Measurements from ENCODE around the gene TMEM209.

TMEM209 gene

DNA sequence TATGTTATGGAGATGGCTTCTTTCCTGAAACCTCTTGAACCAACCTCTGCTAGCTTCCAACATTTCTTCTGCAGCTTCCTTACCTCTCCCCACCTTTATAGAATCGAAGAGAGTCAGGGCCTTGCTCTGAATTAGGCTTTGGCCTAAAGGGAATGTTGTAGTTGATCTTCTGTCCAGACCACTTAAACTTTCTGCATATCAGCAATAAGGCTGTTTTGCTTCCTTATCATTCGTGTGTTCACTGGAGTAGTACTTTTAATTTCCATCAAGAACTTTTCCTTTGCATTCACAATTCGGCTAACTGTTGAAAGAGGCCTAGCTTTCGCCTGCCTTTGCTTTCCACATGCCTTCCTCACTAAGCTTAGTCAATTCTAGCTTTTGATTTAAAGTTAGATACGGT is 86.9 kb downstream of the TMEM209 start:
- no peak for DNase-seq

DNA sequence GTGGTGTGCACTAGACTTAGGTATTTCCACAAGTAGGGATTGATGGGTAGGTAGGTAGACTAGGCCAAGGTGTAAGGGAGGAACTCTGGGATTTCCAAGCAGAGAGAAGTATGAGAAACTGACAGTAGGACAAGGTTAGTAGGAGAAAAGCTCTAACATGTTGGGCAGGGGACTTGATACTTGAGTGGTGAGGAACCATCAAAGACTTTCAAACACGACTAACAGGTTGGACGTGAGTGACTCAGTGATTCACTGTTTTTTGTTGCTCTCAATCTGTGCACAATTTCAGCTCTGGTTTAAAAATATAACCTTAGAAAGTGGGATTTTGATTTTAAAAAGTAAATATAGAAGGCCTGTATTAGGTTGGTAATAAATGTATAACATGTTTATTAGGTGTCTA is 90.4 kb downstream of the TMEM209 start:
- DNase-seq = no peak

All from CD4-positive, alpha-beta T cell treated with Interleukin-6 for 4 hours (primary cell).